HCEC 1CT (cell line): Measurements from ENCODE around the gene NEXN.
"Not testable (repeated sequence)": the region's sequence is repeated elsewhere in the genome, so short reads cannot be mapped to it uniquely, and the experiment has no call there.

Experiments
- DNase-seq: peaks from one replicate; pipeline ENCODE4 v3.0.0-alpha.2; 2017

The NEXN gene

DNA sequence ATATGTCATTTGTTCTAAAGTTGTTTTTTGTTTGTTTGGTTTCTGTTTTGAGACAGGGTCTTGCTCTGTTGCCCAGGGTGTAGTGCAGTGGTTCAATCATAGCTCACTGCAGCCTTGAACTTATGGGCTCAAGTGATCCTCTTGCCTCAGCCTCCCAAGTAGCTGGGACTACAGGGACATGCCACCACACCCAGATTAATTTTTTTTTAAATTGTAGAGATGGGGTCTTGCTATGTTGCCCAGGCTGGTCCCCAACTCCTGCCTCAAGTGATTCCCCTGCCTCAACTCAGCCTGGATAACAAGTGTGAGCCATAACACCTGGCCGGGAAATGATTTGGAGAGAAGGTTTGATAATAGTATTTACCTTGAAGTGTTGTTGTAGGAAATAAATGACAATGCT lies 18.2 kb downstream of the NEXN start:
- DNase-seq: no peak

DNA sequence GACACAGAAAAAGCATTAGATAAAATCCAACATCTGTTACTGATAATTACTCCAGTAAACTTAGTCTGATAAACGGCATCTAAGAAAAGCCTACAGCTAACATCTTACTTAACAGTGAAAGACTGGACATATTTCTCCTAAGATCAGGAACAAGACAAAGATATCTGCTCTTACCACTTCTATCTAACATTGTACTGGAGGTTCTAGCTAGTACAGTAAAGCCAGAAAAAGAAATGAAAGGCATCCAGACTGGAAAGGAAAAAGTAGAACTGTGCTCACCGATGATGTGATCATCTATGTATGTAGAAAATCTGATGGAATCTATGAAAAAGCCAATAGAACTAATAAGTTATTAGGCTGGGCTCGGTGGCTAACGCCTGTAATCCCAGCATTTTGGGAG lies 21.7 kb downstream of the NEXN start:
- no peak for DNase-seq

DNA sequence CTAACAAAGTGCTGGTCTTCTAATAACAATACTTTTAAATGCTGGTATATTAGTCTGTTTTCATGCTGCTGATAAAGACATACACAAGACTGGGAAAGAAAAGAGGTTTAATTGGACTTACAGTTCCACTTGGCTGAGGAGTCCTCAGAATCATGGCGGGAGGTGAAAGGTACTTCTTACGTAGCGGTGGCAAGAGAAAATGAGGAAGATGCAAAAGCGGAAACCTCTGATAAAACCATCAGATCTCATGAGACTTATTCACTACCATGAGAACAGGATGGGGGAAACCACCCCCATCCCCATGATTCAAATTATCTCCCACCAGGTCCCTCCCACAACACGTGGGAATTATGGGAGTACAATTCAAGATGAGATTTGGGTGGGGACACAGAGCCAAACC lies 30.5 kb downstream of the NEXN start:
- not testable (repeated sequence) for DNase-seq

DNA sequence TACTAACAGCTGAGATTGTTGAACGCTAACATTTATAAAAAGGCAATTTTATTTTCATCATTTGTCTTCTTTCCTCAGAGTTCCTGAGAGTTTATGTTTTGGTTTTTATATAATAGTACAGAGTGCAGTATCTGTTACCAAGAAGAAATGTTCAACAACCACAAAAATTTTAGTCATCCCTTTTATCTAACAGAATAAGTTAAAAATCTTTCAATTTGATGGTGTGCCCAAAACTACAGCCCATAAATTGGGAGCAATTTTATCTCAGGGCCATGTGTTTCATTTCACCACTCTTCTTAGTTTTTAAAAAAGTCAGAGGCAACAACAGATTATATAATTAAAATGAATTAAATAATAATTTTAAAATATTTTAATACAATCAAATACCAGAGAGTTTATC lies 37.1 kb downstream of the NEXN start:
- DNase-seq: no peak

DNA sequence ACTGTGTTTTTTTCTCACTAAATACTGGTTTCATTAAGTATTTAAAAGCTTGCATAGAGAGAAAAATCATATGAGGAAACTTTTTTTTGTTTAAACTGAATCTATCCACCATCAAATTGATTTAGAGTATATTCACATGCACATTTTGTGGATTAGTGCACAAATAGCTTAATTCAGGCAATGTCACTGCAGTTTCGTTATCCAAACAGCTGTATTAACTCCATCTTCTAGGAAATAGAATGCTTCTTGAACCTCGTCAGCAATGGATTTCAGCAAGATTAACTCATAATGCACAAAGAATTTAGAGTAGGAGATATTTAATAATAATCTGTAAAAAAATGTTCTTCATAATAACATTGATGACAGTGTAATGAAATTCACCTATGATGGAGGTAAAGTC lies 37.5 kb downstream of the NEXN start:
- DNase-seq: no peak

DNA sequence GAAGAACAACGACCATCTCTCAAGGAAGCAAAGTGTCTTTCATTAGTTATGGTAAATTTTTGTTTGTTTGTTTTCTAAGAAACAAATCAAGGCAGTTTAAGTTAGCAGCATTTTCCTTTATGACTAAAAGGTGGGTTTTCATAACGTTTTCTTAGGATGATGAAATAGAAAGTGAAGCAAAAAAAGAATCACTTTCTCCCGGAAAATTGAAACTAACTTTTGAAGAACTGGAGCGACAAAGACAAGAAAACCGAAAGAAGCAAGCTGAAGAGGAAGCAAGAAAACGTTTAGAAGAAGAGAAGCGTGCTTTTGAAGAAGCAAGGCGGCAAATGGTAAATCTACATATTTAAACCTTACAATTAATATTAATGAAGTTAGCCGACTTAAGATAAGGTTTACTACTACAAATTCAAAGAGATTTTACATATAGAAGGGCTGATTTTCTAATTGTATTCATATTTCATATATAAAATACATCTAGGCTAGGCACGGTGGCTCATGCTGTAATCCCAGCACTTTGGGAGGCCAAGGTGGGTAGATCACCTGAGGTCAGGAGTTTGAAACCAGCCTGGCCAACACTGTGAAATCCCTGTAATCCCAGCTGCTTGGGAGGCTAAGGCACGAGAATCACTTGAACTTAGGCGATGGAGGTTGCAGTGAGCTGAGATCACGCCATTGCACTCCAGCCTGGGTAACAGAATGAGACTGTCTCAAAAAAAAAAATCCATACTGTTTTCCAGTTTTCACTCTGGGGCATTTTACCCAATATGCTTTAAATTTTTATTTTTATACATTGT lies 38.3 kb downstream of the NEXN start:
- no peak for DNase-seq

DNA sequence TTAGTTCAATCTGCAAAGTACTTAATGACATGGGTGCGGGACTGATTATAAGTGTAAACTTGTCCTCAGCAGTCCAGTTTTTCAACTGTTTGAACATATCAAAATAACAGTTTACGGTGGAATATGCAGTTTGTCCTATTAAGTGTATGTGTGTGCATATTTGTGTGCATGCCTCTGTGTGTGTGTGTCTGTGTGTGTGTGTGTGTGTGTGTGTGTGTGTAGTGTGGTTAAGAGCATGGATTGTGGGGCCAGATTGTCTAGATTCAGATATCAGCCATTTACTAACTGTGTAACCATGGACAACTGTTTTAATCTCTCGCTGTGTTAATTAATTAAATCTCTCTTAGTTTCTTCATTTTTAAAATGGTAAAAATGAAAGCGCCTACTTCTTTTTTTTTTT lies 39.0 kb downstream of the NEXN start:
- no peak for DNase-seq

DNA sequence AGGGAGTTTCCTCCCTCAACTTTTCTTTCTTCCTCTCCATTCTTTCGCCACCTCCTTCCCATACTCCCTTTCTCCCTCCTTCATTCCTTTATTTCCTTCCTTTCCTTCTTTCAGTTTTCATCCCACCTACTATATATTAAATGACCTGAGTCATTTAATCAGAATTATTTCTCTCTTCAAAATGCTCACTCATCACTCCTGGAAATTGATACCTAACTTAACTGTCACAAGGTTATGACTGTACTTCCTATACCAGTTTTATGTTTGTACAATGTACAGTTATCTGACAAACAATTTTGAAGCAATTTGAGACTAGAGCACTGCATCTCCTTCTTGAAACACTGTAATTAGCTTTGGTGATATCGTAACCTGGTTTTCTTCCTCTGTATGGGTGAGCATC lies 41.4 kb downstream of the NEXN start:
- DNase-seq: peak; percentile 38

DNA sequence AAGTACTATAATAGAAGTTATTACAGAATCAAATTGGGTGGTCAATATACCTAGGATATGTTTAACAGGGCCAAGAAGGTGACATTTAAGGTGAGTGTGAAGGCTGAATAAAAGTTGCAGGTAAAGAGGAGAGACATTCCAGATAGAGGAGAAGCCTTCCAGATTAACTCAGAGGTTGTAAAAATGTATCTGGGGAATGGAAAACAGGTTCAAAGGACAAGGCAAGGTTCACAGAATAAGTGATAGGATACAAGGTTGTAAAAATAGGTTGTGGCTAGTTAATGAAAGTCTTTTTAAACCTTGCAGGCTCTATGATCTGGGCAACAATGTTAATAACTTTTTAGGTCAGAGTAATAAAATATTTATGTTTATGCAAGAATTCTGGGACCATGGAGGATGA lies 50.2 kb downstream of the NEXN start:
- no peak for DNase-seq

DNA sequence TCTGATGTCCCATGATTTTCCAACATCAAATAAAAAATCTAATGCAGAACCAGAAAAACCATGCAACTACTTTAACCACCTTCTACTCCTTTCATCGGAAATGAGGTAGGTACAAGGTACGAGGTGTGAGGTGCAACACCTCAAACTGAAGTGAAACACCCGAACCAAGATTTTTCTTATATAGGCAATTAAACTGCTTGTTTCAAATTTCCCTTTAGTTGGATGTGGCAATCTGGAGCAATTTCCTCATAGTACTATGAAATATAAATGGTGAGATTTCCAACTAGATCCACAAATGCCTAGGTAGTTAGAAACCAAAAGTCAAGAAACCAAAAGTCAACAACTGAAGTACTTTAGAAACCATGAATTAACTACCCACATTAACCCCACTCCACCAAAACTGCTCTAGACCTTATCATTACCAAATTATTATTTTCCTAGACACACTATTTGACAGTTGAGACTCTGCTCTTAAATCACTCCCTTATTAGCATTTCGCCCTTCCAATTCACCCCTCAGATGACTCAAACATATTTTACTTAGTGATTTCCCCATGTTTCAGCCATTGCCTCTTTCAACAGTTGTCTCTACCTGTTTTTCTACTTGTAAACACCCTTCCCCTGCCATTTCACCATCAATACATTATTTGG lies 52.6 kb downstream of the NEXN start:
- DNase-seq: no peak

DNA sequence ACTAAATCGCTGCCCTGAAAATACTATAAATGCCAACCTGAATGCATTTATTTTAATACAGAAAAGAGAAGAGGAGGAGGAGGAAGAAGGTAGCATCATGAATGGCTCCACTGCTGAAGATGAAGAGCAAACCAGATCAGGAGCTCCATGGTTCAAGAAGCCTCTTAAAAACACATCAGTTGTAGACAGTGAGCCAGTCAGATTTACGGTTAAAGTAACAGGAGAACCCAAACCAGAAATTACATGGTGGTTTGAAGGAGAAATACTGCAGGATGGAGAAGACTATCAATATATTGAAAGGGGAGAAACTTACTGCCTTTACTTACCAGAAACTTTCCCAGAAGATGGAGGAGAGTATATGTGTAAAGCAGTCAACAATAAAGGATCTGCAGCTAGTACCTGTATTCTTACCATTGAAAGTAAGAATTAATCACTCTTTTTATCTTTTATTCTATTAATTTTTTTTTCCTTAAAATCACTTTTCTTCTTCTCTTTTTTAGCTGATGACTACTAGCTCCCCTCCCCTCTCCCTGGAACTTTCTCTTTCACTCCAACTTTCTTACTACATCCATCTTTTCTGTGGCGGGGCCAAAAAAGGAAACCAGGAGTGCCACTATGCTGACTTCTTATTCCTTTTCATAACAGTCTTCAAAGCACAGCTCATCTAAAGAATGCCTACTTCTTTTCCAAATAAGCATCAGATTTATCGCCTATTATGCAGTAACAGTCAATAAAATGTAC lies 54.1 kb downstream of the NEXN start:
- no peak for DNase-seq

DNA sequence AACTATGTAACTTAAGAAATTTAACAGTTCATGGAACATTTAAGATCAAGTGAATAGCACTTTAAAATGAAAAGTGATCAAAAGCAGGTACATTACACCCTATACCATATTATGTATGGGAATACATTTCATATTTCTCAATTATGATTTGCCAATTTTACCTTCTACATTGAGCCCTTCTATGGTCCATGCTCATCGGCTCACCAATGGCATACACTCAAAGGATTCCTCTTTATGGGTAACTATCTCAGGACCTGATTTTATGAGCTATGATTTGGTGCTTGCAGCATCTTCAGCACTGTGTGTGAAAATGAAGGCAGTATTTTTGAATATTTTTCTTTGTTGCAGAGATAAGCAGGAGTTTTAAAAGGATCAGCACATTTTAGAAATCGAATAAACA lies 56.9 kb downstream of the NEXN start:
- DNase-seq: no peak

DNA sequence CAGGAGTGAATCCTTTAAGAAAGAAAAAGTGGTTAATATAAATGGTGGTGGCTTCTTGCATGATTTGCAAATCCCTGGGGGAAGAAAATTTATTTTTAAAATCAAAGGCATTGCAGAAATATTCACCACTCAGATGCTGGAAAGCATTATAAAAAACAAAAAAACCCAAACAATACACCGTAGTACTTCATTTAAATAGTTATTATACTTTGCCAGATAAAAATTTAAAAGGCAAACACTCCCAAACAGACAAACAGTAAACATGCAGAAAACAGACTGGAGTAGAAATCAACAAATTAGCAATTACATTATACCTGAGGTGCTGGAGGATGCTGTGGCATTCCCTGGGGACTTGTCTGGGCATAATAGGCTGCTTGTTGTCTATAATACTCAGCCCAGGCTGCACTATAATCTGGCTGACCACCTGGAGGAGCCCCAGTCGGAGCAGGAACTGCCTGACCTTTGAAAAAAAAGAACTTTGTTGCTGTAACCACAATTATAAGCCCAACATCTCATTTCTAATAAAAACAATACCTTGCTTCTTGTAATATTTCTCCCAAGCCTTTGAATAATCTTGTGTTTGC lies 60.5 kb downstream of the NEXN start:
- DNase-seq: peak; percentile 37

DNA sequence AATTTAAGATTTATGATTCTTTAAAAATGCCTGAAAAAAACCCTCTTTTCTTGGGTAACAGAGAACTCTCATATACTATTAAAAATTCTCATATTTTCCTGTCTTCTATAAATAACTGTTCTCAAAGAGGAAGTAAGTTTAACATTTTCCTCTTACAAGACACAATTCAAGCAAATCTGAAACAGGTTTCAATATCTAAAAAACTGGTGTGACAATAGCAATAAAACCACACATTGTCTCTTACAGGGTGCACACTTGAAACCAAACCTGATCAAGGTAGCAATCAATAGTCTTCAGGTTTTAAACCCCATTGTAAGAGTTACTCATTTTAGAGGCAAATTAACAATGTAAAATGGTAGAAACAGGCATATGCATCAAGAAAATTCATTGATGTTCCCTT lies 62.4 kb downstream of the NEXN start:
- no peak for DNase-seq

DNA sequence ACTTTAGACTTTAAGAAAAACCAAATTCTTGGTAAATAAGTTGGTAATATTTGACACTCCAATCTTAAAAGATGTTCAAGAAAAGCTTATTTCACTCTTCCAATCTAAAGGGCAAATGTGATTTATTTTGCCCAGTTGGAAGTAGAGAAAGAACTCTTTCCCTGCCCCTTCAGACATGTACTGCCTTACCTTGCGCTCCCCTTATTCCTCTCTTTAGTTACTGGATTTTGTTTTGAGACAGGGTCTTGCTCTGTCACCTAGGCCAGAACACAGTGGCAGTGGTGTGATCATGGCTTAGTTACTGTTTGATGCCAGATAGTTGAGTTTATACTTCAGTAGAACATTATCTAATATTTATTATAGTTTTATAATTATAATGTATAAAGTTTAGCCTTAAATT lies 62.9 kb downstream of the NEXN start:
- no peak for DNase-seq

DNA sequence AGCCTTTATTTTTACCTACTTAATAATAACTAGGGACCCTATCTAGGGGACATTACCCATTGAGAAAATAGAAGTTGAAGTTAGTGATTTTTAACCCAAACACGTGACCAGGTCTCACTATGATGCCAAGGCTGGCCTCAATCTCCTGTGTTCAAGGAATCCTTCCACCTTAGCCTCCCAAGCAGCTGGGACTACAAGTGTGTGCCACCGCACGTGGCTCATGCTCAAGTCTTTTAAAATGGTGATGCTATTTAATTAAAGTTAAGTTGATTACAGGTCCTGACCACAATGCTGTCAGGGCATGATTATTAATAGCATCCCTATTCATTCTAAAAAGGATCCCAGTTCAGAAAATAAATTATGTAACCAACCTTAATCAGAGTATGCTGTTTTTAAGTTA lies 65.5 kb downstream of the NEXN start:
- DNase-seq: no peak

DNA sequence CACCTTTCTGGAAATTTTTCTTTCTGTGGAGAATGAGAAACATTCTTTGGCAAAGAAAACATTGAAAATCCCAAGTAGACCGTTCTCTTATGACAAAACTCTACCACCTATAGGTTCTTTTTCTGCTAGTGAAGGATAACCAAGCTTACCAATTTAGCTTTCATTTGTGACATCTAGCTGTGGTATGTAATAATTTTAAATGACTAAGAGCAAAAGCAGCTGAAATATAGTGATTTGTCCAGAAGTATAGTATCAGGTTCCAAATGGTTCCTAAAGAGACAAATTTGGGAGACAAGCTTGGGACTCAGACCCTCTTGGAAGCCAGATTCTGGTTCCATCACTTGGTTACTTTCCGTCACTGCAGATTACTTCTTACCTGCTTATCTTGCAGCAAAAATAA lies 66.1 kb downstream of the NEXN start:
- peak; percentile 48 for DNase-seq

DNA sequence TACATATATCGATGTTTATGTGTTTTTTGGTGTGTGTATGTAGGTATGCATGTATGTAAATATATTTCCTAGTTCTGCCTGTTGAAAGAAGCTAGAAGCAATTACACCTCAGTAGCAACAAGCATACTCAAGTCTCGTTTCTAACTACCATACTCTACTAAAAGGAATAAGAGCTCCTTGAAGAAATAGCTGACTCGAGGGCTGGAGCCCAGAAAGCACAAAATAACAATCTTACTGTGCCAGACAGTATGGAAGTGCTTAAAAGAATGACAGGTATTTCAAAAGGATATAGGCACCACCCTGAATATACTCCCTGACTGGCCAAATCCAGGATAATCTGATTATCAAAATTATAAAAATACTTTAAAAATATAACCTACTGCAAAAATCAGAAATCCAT lies 67.3 kb downstream of the NEXN start:
- DNase-seq: no peak

DNA sequence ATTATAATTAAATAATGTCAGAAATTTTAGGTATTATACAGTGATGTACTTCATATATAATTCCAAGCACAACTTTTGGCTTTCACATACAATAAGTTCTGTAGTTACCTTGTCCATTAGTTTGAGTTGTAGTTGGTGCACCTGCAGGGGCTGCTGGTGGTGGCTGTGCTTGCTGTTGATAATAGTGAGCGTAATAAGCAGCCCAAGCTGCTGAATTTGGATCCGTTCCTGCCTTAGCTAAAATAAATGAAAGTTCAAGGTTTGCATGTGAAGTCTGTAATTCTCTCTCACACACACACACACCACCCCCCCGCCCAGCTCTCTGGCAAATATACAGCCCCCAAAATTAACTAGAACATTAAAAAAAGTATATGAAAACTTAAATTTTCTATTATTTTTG lies 68.0 kb downstream of the NEXN start:
- DNase-seq: no peak

DNA sequence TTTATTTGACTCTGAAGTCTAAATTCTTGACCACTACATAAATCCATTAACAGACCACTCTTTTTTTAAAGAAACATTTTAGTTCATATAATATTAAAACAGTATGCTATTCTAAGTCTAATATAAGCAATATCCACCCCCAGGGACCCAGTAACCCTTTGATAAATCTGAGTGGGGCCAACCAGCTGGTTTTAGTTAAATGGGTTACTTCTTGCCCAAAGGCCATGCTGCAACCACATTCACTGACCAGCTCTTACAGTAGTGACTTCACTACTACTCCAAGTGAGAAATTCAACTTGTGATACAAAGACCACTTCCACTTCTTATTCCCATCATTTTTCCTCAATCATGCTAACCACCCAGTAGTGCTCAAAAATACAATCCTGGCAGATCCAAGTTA lies 70.0 kb downstream of the NEXN start:
- no peak for DNase-seq

DNA sequence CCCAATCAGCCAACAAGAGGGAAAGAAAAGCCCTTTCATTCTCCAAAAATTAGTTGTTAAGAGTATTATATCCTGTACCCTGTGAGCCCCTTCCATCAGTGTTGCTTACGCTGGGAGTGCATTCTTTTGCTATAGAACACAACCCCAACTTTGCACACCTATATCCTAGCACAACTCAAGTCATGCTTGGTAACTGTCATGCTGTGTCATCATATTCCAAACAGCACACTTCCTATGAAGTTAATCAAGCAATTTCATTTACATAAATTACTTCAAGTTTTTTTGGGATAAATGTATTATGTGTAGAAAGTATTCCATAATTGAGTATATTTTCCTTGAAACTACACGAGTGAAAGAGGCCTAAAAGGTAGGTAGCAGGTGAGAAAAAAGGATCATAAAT lies 70.4 kb downstream of the NEXN start:
- DNase-seq: no peak

DNA sequence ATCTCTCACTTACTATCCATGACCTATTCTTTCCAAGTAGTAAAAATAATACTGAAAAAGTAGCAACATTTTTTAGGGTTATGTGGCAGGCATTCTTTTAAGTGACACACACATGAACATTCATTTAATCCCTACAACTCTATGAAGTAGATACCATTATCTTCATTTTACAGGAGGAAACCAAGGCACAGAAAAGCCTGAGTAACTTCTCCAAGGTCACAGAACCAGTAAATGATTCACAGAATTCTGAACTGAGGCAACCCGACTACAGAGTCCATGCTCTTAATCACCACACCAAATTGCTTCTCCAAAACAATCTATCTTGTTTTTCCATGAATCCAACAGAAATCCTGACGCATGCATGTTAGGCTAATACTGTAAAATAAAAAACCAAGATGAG lies 73.0 kb downstream of the NEXN start:
- DNase-seq: no peak

DNA sequence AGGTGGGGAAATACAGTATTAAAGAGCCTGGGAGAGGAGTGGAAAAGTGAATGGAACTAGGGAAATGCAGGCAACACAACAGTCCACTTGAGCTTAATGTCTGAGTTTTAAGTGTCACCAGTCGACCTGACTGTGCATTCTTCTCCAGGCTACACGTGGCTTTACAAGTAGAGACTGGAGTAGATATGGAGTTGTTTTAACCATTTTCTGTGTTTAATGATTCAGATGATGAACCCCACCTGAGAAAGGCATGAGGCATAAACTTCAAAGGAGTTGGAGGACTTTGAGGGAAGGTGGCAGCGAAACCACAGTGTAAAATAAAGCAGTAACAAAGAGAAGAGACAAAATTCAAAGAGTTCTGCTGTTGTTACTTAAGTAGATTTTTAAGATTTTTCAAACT lies 77.9 kb downstream of the NEXN start:
- no peak for DNase-seq

DNA sequence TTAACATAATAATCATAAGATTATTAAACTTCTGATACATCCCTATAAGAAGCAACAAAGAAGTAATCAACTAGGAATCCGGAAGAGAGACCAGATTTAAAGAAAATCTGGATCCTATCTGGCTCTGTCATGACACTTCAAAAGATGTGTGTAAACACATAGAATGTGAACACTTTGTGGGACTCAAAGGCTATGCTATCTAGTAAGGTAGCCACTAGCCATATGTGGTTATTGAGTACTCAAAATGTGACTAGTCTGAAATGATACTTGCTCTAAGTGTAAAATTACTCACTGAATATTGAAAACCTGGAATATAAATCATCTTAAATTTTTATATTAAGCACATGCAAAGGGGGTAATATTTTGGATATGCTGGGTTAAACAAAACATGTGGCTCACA lies 81.8 kb downstream of the NEXN start:
- peak; percentile 38 for DNase-seq
